ENCODE results near the gene PKNOX2. TPM values are rescaled to one million over a fixed set of nuclear protein-coding genes. Genes with fewer than 3 reads are reported as not detected.

Gene PKNOX2
- total and polyA plus RNA-seq, 3 experiments from 2014 or later = not detected

- no peaks in the 10 kb centered on the region for H3K36me3 ChIP-seq (ENCODE audit: insufficient read depth, low read length)
- Mint-ChIP-seq H3K27ac (no peak overlapping the region), H3K36me3 (no peaks in the 10 kb centered on the region), H3K4me3 (no peak overlapping the region), H3K9me3 (peaks cover 0 to 2% (median 0%) of the 10 kb centered on the region in 5 donors), H3K4me1 (no peaks in the 10 kb centered on the region), H3K27me3 (peaks cover 7 to 23% of the 10 kb centered on the region in 2 donors)
- DNase-seq = no peak
- H3K27me3 ChIP-seq (ENCODE audit: insufficient read depth, low read length, poor library complexity, severe bottlenecking) = no peaks in the 10 kb centered on the region
- CTCF ChIA-PET = no interaction called here
- H3K4me3 ChIP-seq (ENCODE audit: low read length) = no peak overlapping the region
- H3K27ac ChIP-seq (ENCODE audit: low read depth, low read length) = no peak overlapping the region
- POLR2A ChIA-PET = no interaction called here
- H3K4me1 ChIP-seq (ENCODE audit: insufficient read depth, low read length) = no peaks in the 10 kb centered on the region
- no peaks in the 10 kb centered on the region for H3K9me3 ChIP-seq (ENCODE audit: low read length)
These were observed 62.6 kb downstream of the PKNOX2 start for GRCh38 chr11:125227151-125227550.

GRCh38 chr11:125228445-125228844 is 63.9 kb downstream of the PKNOX2 start:
- Mint-ChIP-seq H3K4me1 (no peaks in the 10 kb centered on the region), H3K36me3 (no peaks in the 10 kb centered on the region), H3K4me3 (no peak overlapping the region), H3K27me3 (peaks cover 7 to 26% of the 10 kb centered on the region in 2 donors), H3K9me3 (peaks cover 0 to 2% (median 0%) of the 10 kb centered on the region in 5 donors), H3K27ac (no peak overlapping the region)
- no peaks in the 10 kb centered on the region for H3K4me1 ChIP-seq (ENCODE audit: insufficient read depth, low read length)
- no peaks in the 10 kb centered on the region for H3K9me3 ChIP-seq (ENCODE audit: low read length)
- H3K27me3 ChIP-seq (ENCODE audit: insufficient read depth, low read length, poor library complexity, severe bottlenecking) = no peaks in the 10 kb centered on the region
- H3K27ac ChIP-seq (ENCODE audit: low read depth, low read length) = no peak overlapping the region
- ChIA-PET POLR2A (no interaction called here), CTCF (no interaction called here)
- H3K4me3 ChIP-seq (ENCODE audit: low read length) = no peak overlapping the region
- H3K36me3 ChIP-seq (ENCODE audit: insufficient read depth, low read length) = no peaks in the 10 kb centered on the region
- DNase-seq = no peak

- CTCF ChIA-PET = no interaction called here
- Histone ChIP-seq H3K4me1 (ENCODE audit: insufficient read depth, low read length) (no peaks in the 10 kb centered on the region), H3K36me3 (ENCODE audit: insufficient read depth, low read length) (no peaks in the 10 kb centered on the region), H3K4me3 (ENCODE audit: low read length) (no peak overlapping the region), H3K9me3 (ENCODE audit: low read length) (no peaks in the 10 kb centered on the region), H3K27me3 (ENCODE audit: insufficient read depth, low read length, poor library complexity, severe bottlenecking) (no peaks in the 10 kb centered on the region), H3K27ac (ENCODE audit: low read depth, low read length) (no peak overlapping the region)
- Mint-ChIP-seq H3K36me3 (no peaks in the 10 kb centered on the region), H3K27me3 (peaks cover 7 to 29% of the 10 kb centered on the region in 2 donors), H3K4me3 (no peak overlapping the region), H3K9me3 (peaks cover 0 to 2% (median 0%) of the 10 kb centered on the region in 5 donors), H3K27ac (no peak overlapping the region), H3K4me1 (no peaks in the 10 kb centered on the region)
- POLR2A ChIA-PET = no interaction called here
- DNase-seq = no peak
These were observed 64.4 kb downstream of the PKNOX2 start for GRCh38 chr11:125228993-125229392.

GRCh38 chr11:125229916-125230315 is 65.4 kb downstream of the PKNOX2 start:
- H3K27ac Mint-ChIP-seq = no peak overlapping the region
- POLR2A ChIA-PET = no interaction called here
- Histone ChIP-seq H3K9me3 (ENCODE audit: low read length) (no peaks in the 10 kb centered on the region), H3K27me3 (ENCODE audit: insufficient read depth, low read length, poor library complexity, severe bottlenecking) (no peaks in the 10 kb centered on the region), H3K27ac (ENCODE audit: low read depth, low read length) (no peak overlapping the region), H3K4me1 (ENCODE audit: insufficient read depth, low read length) (no peaks in the 10 kb centered on the region), H3K36me3 (ENCODE audit: insufficient read depth, low read length) (no peaks in the 10 kb centered on the region), H3K4me3 (ENCODE audit: low read length) (no peak overlapping the region)
- CTCF ChIA-PET = no interaction called here
- no peak for DNase-seq
- peaks cover 7 to 34% of the 10 kb centered on the region in 2 donors for H3K27me3 Mint-ChIP-seq
- H3K4me3 Mint-ChIP-seq = no peak overlapping the region
- H3K4me1 Mint-ChIP-seq = no peaks in the 10 kb centered on the region
- H3K9me3 Mint-ChIP-seq = peaks cover 0 to 2% (median 0%) of the 10 kb centered on the region in 5 donors
- no peaks in the 10 kb centered on the region for H3K36me3 Mint-ChIP-seq

GRCh38 chr11:125233116-125233515 is 68.6 kb downstream of the PKNOX2 start:
- Histone ChIP-seq H3K4me3 (ENCODE audit: low read length) (no peak overlapping the region), H3K9me3 (ENCODE audit: low read length) (no peaks in the 10 kb centered on the region), H3K36me3 (ENCODE audit: insufficient read depth, low read length) (no peaks in the 10 kb centered on the region), H3K4me1 (ENCODE audit: insufficient read depth, low read length) (no peaks in the 10 kb centered on the region), H3K27me3 (ENCODE audit: insufficient read depth, low read length, poor library complexity, severe bottlenecking) (no peaks in the 10 kb centered on the region), H3K27ac (ENCODE audit: low read depth, low read length) (no peak overlapping the region)
- POLR2A ChIA-PET = no interaction called here
- no peaks in the 10 kb centered on the region for H3K36me3 Mint-ChIP-seq
- DNase-seq = no peak
- no peaks in the 10 kb centered on the region for H3K4me1 Mint-ChIP-seq
- CTCF ChIA-PET = no interaction called here
- no peak overlapping the region for H3K4me3 Mint-ChIP-seq
- peaks cover 14 to 44% of the 10 kb centered on the region in 2 donors for H3K27me3 Mint-ChIP-seq
- H3K9me3 Mint-ChIP-seq = peaks cover 0 to 4% (median 0%) of the 10 kb centered on the region in 5 donors
- no peak overlapping the region for H3K27ac Mint-ChIP-seq

GRCh38 chr11:125233736-125234275 is 69.3 kb downstream of the PKNOX2 start:
- Histone ChIP-seq H3K4me1 (ENCODE audit: insufficient read depth, low read length) (no peaks in the 10 kb centered on the region), H3K27me3 (ENCODE audit: insufficient read depth, low read length, poor library complexity, severe bottlenecking) (no peaks in the 10 kb centered on the region), H3K27ac (ENCODE audit: low read depth, low read length) (no peak overlapping the region), H3K36me3 (ENCODE audit: insufficient read depth, low read length) (no peaks in the 10 kb centered on the region), H3K9me3 (ENCODE audit: low read length) (no peaks in the 10 kb centered on the region), H3K4me3 (ENCODE audit: low read length) (no peak overlapping the region)
- Mint-ChIP-seq H3K4me3 (no peak overlapping the region), H3K27me3 (peaks cover 10 to 38% of the 10 kb centered on the region in 2 donors), H3K36me3 (no peaks in the 10 kb centered on the region), H3K4me1 (no peaks in the 10 kb centered on the region), H3K27ac (peak overlapping the region in 1 of 8 donors; percentile 11), H3K9me3 (peaks cover 0 to 4% (median 0%) of the 10 kb centered on the region in 5 donors)
- CTCF ChIA-PET = no interaction called here
- POLR2A ChIA-PET = no interaction called here
- DNase-seq = no peak

DNA sequence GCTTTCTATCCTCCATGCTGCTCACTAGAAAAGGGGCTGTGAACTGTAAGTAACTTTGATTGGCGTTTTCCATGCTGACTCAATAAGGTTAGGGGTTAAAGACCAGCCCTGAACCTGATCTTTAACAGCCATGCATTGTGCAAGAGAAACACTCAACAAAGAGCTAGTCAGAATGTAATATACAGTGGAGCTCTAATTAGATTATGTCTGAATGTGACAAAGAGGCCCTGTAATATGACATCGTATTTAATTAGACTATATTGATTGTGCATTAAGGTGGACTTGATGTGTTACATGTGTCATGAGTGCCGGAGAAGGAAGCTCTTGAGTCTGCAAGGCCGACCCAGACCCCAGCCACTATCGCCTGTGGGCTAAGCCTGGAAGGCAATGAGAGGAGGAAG is 70.5 kb downstream of the PKNOX2 start:
- H3K4me3 ChIP-seq (ENCODE audit: low read length) = no peak overlapping the region
- Mint-ChIP-seq H3K27ac (peak overlapping the region in 1 of 8 donors; percentile 60), H3K4me3 (no peak overlapping the region), H3K9me3 (peaks cover 0 to 4% (median 0%) of the 10 kb centered on the region in 5 donors), H3K4me1 (no peaks in the 10 kb centered on the region), H3K27me3 (peaks cover 15 to 41% of the 10 kb centered on the region in 2 donors), H3K36me3 (no peaks in the 10 kb centered on the region)
- CTCF ChIA-PET = interaction anchor here (0.9 kb wide), 1 partner anchor 23 kb away, joined by 3 read pairs; no protein-coding TSS in a partner anchor
- no peak overlapping the region for H3K27ac ChIP-seq (ENCODE audit: low read depth, low read length)
- DNase-seq = no peak
- H3K4me1 ChIP-seq (ENCODE audit: insufficient read depth, low read length) = no peaks in the 10 kb centered on the region
- no peaks in the 10 kb centered on the region for H3K9me3 ChIP-seq (ENCODE audit: low read length)
- POLR2A ChIA-PET = no interaction called here
- H3K36me3 ChIP-seq (ENCODE audit: insufficient read depth, low read length) = no peaks in the 10 kb centered on the region
- no peaks in the 10 kb centered on the region for H3K27me3 ChIP-seq (ENCODE audit: insufficient read depth, low read length, poor library complexity, severe bottlenecking)

- CTCF ChIA-PET = no interaction called here
- DNase-seq = no peak
- Histone ChIP-seq H3K36me3 (ENCODE audit: insufficient read depth, low read length) (no peaks in the 10 kb centered on the region), H3K4me3 (ENCODE audit: low read length) (no peak overlapping the region), H3K4me1 (ENCODE audit: insufficient read depth, low read length) (no peaks in the 10 kb centered on the region), H3K27ac (ENCODE audit: low read depth, low read length) (no peak overlapping the region), H3K9me3 (ENCODE audit: low read length) (no peaks in the 10 kb centered on the region), H3K27me3 (ENCODE audit: insufficient read depth, low read length, poor library complexity, severe bottlenecking) (no peaks in the 10 kb centered on the region)
- POLR2A ChIA-PET = no interaction called here
- Mint-ChIP-seq H3K4me1 (no peaks in the 10 kb centered on the region), H3K27me3 (peaks cover 13 to 45% of the 10 kb centered on the region in 2 donors), H3K36me3 (no peaks in the 10 kb centered on the region), H3K4me3 (no peak overlapping the region), H3K27ac (no peak overlapping the region), H3K9me3 (peaks cover 0 to 4% (median 0%) of the 10 kb centered on the region in 5 donors)
These were observed 71.7 kb downstream of the PKNOX2 start for GRCh38 chr11:125236072-125236825.
